Measurements from ENCODE around the gene SYNE1. TPM values are rescaled to one million over a fixed set of nuclear protein-coding genes. Genes with fewer than 3 reads are reported as not detected.

SYNE1 gene
- total and polyA plus RNA-seq, 10 donors: 27.8 to 336 (median 247) TPM

DNA sequence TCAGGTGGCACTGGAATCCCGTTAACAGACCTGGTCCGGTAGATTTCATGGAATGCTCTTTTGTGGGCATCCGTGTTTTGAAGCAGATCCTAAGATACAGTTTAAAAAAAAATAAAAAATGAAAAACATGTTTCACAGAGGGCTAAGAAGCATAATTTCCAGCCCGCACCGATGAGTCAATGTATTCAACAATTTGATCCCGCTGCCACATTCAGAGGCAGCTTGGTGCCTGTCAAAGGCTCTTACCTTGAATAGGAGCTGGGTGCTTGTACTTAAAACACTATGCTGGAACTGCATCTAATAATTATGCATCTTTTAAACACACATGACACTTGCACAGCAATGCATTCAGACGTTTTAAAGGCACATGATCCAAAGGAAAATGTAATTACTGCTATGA is 164.8 kb downstream of the SYNE1 start:
- H3K4me1 ChIP-seq: no peaks in the 10 kb centered on the region
- no peak for DNase-seq
- intact Hi-C loops (cut with DNase I; ENCODE audit: low total_unique reads): no loop called here
- TF ChIP-seq POLR2AphosphoS5 (IDR thresholded peaks at IDR 0.05) (no peak), POLR2A (IDR thresholded peaks at IDR 0.05) (no peak)
- TF ChIP-seq, protein P1, sequence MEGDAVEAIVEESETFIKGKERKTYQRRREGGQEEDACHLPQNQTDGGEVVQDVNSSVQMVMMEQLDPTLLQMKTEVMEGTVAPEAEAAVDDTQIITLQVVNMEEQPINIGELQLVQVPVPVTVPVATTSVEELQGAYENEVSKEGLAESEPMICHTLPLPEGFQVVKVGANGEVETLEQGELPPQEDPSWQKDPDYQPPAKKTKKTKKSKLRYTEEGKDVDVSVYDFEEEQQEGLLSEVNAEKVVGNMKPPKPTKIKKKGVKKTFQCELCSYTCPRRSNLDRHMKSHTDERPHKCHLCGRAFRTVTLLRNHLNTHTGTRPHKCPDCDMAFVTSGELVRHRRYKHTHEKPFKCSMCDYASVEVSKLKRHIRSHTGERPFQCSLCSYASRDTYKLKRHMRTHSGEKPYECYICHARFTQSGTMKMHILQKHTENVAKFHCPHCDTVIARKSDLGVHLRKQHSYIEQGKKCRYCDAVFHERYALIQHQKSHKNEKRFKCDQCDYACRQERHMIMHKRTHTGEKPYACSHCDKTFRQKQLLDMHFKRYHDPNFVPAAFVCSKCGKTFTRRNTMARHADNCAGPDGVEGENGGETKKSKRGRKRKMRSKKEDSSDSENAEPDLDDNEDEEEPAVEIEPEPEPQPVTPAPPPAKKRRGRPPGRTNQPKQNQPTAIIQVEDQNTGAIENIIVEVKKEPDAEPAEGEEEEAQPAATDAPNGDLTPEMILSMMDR (IDR thresholded peaks at IDR 0.05 in 8 of 11, conservative IDR thresholded peaks at IDR 0.05 in 3 of 11): no peak
- WGBS, 5 donors: 89 to 92% (median 91%) methylated on average over 7 of the region's 7 CpGs
- no peak overlapping the region for H3K4me3 ChIP-seq
- H3K9me3 ChIP-seq: peaks cover 0 to 7% (median 0%) of the 10 kb centered on the region in 8 donors
- peaks cover 0 to 70% (median 0%) of the 10 kb centered on the region in 6 donors for H3K36me3 ChIP-seq
- no peak overlapping the region for H3K27ac ChIP-seq
- H3K27me3 ChIP-seq (replicated peaks in 1 of 7): no peaks in the 10 kb centered on the region

DNA sequence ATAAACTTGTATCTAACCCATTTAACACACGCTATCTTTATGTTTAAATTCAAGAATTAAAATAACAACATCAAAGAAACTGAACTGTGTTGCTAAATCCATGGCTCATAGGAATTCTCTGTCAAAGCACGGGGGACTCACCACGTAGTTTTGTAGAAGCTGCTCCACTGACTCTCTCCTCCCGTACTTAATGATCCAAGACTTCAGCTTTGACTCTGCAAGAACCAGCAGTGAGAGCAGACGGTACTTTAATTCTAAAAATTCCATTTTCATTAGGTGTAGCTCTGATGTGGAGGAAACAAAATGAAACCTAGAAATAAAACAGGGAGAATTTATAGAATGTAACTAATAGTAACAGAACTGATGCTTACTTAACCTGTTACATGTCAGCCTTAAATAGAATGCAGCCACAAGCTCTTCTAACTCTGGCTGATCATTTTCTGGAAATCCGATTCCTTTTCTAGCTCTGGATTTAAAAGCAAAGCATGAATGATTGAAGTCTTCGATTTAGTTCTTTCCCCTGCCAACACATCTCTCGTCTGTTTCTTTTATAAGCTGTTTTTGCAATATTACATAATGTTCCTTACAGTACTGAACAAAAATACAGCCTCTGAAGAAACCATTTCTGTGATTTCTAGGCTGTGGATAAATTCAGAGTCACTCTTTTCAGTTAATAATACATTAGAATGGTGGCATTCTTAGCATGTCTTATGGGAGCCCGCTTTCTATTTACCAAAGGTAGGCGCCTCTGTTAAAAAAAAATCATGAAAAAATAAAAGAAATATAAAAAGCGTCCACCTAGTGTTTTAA is 165.5 kb downstream of the SYNE1 start:
- intact Hi-C loops (cut with DNase I; ENCODE audit: low total_unique reads): no loop called here
- 85 to 91% (median 90%) methylated on average over 11 of the region's 11 CpGs for WGBS, 5 donors
- TF ChIP-seq POLR2A (IDR thresholded peaks at IDR 0.05): no peak
- TF ChIP-seq, protein P1 (IDR thresholded peaks at IDR 0.05 in 8 of 11, conservative IDR thresholded peaks at IDR 0.05 in 3 of 11): no peak
- no peak for TF ChIP-seq POLR2AphosphoS5 (IDR thresholded peaks at IDR 0.05)
- Histone ChIP-seq H3K27me3 (replicated peaks in 1 of 7) (no peaks in the 10 kb centered on the region), H3K9me3 (peaks cover 0 to 7% (median 0%) of the 10 kb centered on the region in 8 donors), H3K27ac (no peak overlapping the region), H3K4me3 (no peak overlapping the region), H3K36me3 (peaks cover 0 to 69% (median 0%) of the 10 kb centered on the region in 6 donors), H3K4me1 (no peaks in the 10 kb centered on the region)
- no peak for DNase-seq

DNA sequence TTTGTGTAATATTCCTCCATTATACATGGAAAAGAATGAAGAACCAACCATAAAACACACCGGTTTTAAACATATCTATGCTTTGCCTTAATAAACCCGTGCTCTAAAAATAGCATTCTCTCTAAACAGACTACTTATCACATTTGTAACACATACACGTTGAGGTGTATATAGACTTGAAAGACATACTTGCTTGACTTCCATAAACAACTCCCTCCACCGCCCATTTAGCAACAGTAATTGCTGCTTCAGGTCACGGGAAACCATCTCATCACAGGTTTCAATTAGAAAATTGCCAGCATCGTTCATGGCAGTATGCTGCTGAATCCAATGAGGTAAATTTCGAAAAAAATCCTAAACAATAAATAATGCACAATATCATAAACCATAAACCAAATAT is 174.0 kb downstream of the SYNE1 start:
- Histone ChIP-seq H3K4me3 (peak overlapping the region in 4 of 8 donors; percentile 7 to 37 (median 10)), H3K9me3 (no peaks in the 10 kb centered on the region), H3K27ac (peak overlapping the region in 5 of 8 donors; percentile 24 to 60 (median 42)), H3K4me1 (peaks cover 0 to 9% (median 0%) of the 10 kb centered on the region in 6 donors), H3K27me3 (replicated peaks in 1 of 7) (no peaks in the 10 kb centered on the region), H3K36me3 (peaks cover 0 to 67% (median 1%) of the 10 kb centered on the region in 6 donors)
- no peak for DNase-seq
- TF ChIP-seq, protein P1 (IDR thresholded peaks at IDR 0.05 in 8 of 11, conservative IDR thresholded peaks at IDR 0.05 in 3 of 11): no peak
- TF ChIP-seq POLR2AphosphoS5 (IDR thresholded peaks at IDR 0.05): no peak
- no peak for TF ChIP-seq POLR2A (IDR thresholded peaks at IDR 0.05)
- intact Hi-C loops (cut with DNase I; ENCODE audit: low total_unique reads): no loop called here
- WGBS, 5 donors: 73 to 83% (median 76%) methylated on average over 7 of the region's 7 CpGs

DNA sequence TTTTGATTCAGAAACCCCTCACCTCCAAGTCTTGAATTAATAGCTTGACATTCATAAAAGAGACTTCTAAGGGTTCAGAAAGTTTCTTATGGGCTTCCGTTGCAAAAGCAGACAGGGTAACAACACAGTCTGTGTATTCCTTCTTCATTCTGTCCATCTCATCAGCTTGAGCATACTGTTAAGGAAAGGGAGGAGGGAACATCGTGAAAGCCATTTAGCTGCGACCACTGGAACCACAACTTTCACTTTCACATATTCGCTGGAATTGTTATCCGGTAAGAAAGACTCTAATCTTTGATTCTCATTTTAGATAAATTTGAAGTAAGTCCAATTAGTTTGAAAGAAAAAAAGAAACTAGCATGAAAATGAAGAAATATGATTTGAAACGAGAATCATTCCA is 174.4 kb downstream of the SYNE1 start:
- peak overlapping the region in 4 of 8 donors; percentile 7 to 37 (median 10) for H3K4me3 ChIP-seq
- H3K9me3 ChIP-seq: no peaks in the 10 kb centered on the region
- no peak for DNase-seq
- intact Hi-C loops (cut with DNase I; ENCODE audit: low total_unique reads): no loop called here
- H3K27ac ChIP-seq: peak overlapping the region in 5 of 8 donors; percentile 24 to 60 (median 42)
- 22 to 44% (median 41%) methylated on average over 6 of the region's 6 CpGs for WGBS, 5 donors
- H3K27me3 ChIP-seq (replicated peaks in 1 of 7): no peaks in the 10 kb centered on the region
- TF ChIP-seq POLR2A (IDR thresholded peaks at IDR 0.05) (no peak), POLR2AphosphoS5 (IDR thresholded peaks at IDR 0.05) (no peak)
- TF ChIP-seq, protein P1 (IDR thresholded peaks at IDR 0.05 in 8 of 11, conservative IDR thresholded peaks at IDR 0.05 in 3 of 11): no peak
- H3K36me3 ChIP-seq: peaks cover 0 to 71% (median 1%) of the 10 kb centered on the region in 6 donors
- H3K4me1 ChIP-seq: peaks cover 0 to 9% (median 0%) of the 10 kb centered on the region in 6 donors
